SK-N-SH (cell line): ENCODE results near the gene SMIM11. TPM values are rescaled to one million over a fixed set of nuclear protein-coding genes. Genes with fewer than 3 reads are reported as not detected.

Experiments used
- CTCF ChIA-PET: fragments of 300-600, 350-600 bp; formaldehyde crosslinking; extraction: SDS; loops from one replicate; lab custom pipeline; 2021; lab: Yijun Ruan, JAX
- POLR2A ChIA-PET: fragments of 350-600 bp; sonication (Branson Sonifier 250); formaldehyde crosslinking; extraction: SDS; loops from one replicate; lab custom pipeline; 2020; ENCODE audit warnings: antibody characterized with exemption, inconsistent platforms; lab: Yijun Ruan, JAX
- DNase-seq: peaks from one replicate; pipeline ENCODE4 v3.0.0; 2012
- H2AFZ ChIP-seq: fragments of 200-600 bp; sonication (generic); 2 replicates; pipeline ENCODE4 v1.8.1; 2016; ENCODE audit warnings: antibody characterized with exemption, mild to moderate bottlenecking, low read depth
- H3F3A ChIP-seq: fragments of 200-600 bp; sonication (generic); replicated peaks from 2 replicates; pipeline ENCODE3; 2016; ENCODE audit warnings: antibody characterized with exemption, mild to moderate bottlenecking; ENCODE audit not compliant: insufficient read depth
- H3K27ac ChIP-seq, 2 experiments: fragments of 200-500 bp in 1 of 2; fragments of 200-600 bp in 1 of 2; sonication (Bioruptor generic) in 1 of 2; sonication (generic), shearing (Covaris generic) in 1 of 2; 2 replicates each; pipeline versions ENCODE4 v1.5.1 to v1.6.1; 2014 to 2016; ENCODE audit warnings: low read depth in 2 of 2, inconsistent platforms in 1 of 2, low read length in 1 of 2, mild to moderate bottlenecking in 1 of 2, mixed read lengths in 1 of 2
- H3K27me3 ChIP-seq: fragments of 200-600 bp; sonication (generic), shearing (Covaris generic); 2 replicates; pipeline ENCODE4 v1.6.1; 2016; ENCODE audit warnings: mixed run types; ENCODE audit not compliant: insufficient read depth
- H3K36me3 ChIP-seq, 2 experiments: fragments of 200-500 bp in 1 of 2; fragments of 200-600 bp in 1 of 2; sonication (Bioruptor generic) in 1 of 2; sonication (generic) in 1 of 2; replicated peaks in 1 of 2; 2 replicates each; pipeline versions ENCODE3 to v1.5.1; 2014 to 2016; ENCODE audit warnings: low read length in 1 of 2, mild to moderate bottlenecking in 1 of 2; ENCODE audit not compliant: insufficient read depth in 2 of 2, control insufficient read depth in 1 of 2
- H3K4me1 ChIP-seq, 2 experiments: fragments of 200-500 bp in 1 of 2; fragments of 200-600 bp in 1 of 2; sonication (Bioruptor generic) in 1 of 2; sonication (generic), shearing (Covaris generic) in 1 of 2; 2 replicates each; pipeline versions ENCODE4 v1.5.1 to v1.6.1; 2014 to 2016; ENCODE audit warnings: low read depth in 1 of 2, low read length in 1 of 2, mixed run types in 1 of 2; ENCODE audit not compliant: insufficient read depth in 2 of 2, control insufficient read depth in 1 of 2
- H3K4me2 ChIP-seq: fragments of 200-600 bp; sonication (generic), shearing (Covaris generic); 2 replicates; pipeline ENCODE4 v1.6.1; 2017; ENCODE audit warnings: mixed run types
- H3K4me3 ChIP-seq, 2 experiments: fragments of 200-500 bp in 1 of 2; fragments of 200-600 bp in 1 of 2; sonication (Bioruptor generic) in 1 of 2; sonication (generic), shearing (Covaris generic) in 1 of 2; 2 replicates each; pipeline versions ENCODE4 v1.5.1 to v1.8.1; 2014 to 2016; ENCODE audit warnings: low read depth in 2 of 2, inconsistent platforms in 1 of 2, low read length in 1 of 2, mild to moderate bottlenecking in 1 of 2, mixed read lengths in 1 of 2, moderate library complexity in 1 of 2
- H3K79me2 ChIP-seq: fragments of 200-600 bp; sonication (generic); 2 replicates; pipeline ENCODE4 v1.8.1; 2017; ENCODE audit warnings: mild to moderate bottlenecking; ENCODE audit not compliant: insufficient read depth
- H3K9ac ChIP-seq: fragments of 200-600 bp; sonication (generic); 2 replicates; pipeline ENCODE4 v1.6.1; 2017; ENCODE audit warnings: mixed run types
- H3K9me2 ChIP-seq: fragments of 200-600 bp; sonication (generic); 2 replicates; pipeline ENCODE4 v1.6.1; 2017; ENCODE audit warnings: mixed run types
- H3K9me3 ChIP-seq: fragments of 200-600 bp; sonication (generic); 2 replicates; pipeline ENCODE4 v1.6.1; 2017; ENCODE audit warnings: mixed run types, mild to moderate bottlenecking, moderate library complexity
- H4K20me1 ChIP-seq: fragments of 200-600 bp; sonication (generic); 2 replicates; pipeline ENCODE4 v1.6.1; 2017; ENCODE audit warnings: mild to moderate bottlenecking, mixed run types; ENCODE audit not compliant: insufficient read depth
- CHD2 ChIP-seq: fragments of 150-350 bp; IDR thresholded peaks from 2 replicates; pipeline ENCODE4 v1.6.1; 2018; ENCODE audit warnings: low read length; ENCODE audit not compliant: partially characterized antibody
- CTCF ChIP-seq: fragments of 200-600 bp; sonication (generic); IDR thresholded peaks from 2 replicates; pipeline ENCODE4 v1.6.1; 2017; ENCODE audit warnings: antibody characterized with exemption, mild to moderate bottlenecking, moderate library complexity
- ELF1 ChIP-seq: IDR thresholded peaks from 2 replicates; pipeline ENCODE4 v1.4.0; 2012
- EZH2phosphoT487 ChIP-seq: fragments of 200-600 bp; sonication (generic); IDR thresholded peaks from 2 replicates; pipeline ENCODE4 v1.6.1; 2017; ENCODE audit warnings: low read depth, mixed run types, mild to moderate bottlenecking, antibody characterized with exemption, moderate library complexity, borderline replicate concordance
- FOSL2 ChIP-seq: IDR thresholded peaks from 2 replicates; pipeline ENCODE4 v1.4.0; 2012; ENCODE audit warnings: low read depth, mild to moderate bottlenecking, moderate library complexity, borderline replicate concordance
- GABPA ChIP-seq: IDR thresholded peaks from 2 replicates; pipeline ENCODE4 v1.4.0; 2012; ENCODE audit warnings: low read depth, mild to moderate bottlenecking
- GATA2 ChIP-seq: sonication (generic); formaldehyde crosslinking; IDR thresholded peaks from 2 replicates; pipeline ENCODE4 v1.5.0; 2020; ENCODE audit warnings: mild to moderate bottlenecking, missing genetic modification reagents
- NFIC ChIP-seq: IDR thresholded peaks from 2 replicates; pipeline ENCODE4 v1.4.0; 2012; ENCODE audit warnings: borderline replicate concordance
- RFX5 ChIP-seq: IDR thresholded peaks from 2 replicates; pipeline ENCODE4 v1.6.1; 2012; ENCODE audit warnings: mild to moderate bottlenecking, improper control_type of control experiment, low read length
- SIN3A ChIP-seq: IDR thresholded peaks from 2 replicates; pipeline ENCODE4 v1.6.1; 2012; ENCODE audit warnings: low read depth, mild to moderate bottlenecking, low read length, moderate library complexity, borderline replicate concordance
- TAF1 ChIP-seq: IDR thresholded peaks from 2 replicates; pipeline ENCODE4 v1.6.1; 2012; ENCODE audit warnings: low read depth, mild to moderate bottlenecking, low read length, moderate library complexity, borderline replicate concordance
- TEAD4 ChIP-seq: IDR thresholded peaks from 2 replicates; pipeline ENCODE4 v1.4.0; 2012; ENCODE audit warnings: mild to moderate bottlenecking, borderline replicate concordance; ENCODE audit not compliant: insufficient read depth
- YY1 ChIP-seq: IDR thresholded peaks from 2 replicates; pipeline ENCODE4 v1.4.0; 2012; ENCODE audit warnings: low read depth, mild to moderate bottlenecking
- WGBS: methylation state at CpG from one replicate; pipeline ENCODE4 v1.1.6; 2017; ENCODE audit warnings: low lambda C conversion rate; 5-methylcytosine and 5-hydroxymethylcytosine counted together
- polyA plus RNA-seq, 3 experiments: library from polyadenylated mRNA; depleted of rRNA; stranded (reverse); fragments of >200 nt; gene quantifications; 2 replicates each; pipeline ENCODE4 v1.2.3, GENCODE V29; 2012
- TF ChIP-seq, protein P1 (sequence below): IDR thresholded peaks from 2 replicates; pipeline ENCODE4; 2012
- TF ChIP-seq, protein P2 (sequence below): IDR thresholded peaks from 2 replicates; pipeline ENCODE4 v1.4.0; 2012; ENCODE audit warnings: low read depth

Gene SMIM11
- polyA plus RNA-seq, 1 of the 3 experiments (the other 2 are of a cell fraction): 15.0 TPM

- TF ChIP-seq, protein P1, sequence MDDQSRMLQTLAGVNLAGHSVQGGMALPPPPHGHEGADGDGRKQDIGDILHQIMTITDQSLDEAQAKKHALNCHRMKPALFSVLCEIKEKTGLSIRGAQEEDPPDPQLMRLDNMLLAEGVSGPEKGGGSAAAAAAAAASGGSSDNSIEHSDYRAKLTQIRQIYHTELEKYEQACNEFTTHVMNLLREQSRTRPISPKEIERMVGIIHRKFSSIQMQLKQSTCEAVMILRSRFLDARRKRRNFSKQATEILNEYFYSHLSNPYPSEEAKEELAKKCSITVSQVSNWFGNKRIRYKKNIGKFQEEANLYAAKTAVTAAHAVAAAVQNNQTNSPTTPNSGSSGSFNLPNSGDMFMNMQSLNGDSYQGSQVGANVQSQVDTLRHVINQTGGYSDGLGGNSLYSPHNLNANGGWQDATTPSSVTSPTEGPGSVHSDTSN: no peak
Measured at GRCh38 chr21:34363733-34364132, 11.6 kb upstream of the SMIM11 start, which contains the start of gene KCNE2 (continued).

DNA sequence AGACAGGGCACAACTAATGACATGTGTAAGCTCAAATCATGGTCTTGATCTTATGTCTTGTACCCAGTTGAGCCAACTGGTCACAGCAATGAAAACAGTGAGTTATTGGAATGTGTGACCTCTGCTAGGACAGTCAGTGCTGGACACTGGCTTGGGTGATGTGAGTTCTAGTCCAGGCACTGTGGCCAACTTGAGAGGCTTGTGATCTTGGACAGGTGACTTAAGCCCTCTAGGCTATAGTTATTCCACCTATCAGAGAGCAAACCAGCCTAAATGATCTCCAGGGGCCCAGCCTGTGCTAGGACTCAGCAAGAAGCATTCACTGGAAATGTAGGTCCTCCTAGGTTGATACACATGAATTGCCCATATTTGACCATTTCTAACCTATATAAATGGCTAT is 10.4 kb upstream of the SMIM11 start:
- Histone ChIP-seq H3K9me3 (no peaks in the 10 kb centered on the region), H3F3A (no peaks in the 10 kb centered on the region), H3K79me2 (no peaks in the 10 kb centered on the region), H2AFZ (no peak overlapping the region), H3K9me2 (no peaks in the 10 kb centered on the region), H3K4me3 (no peak overlapping the region), H3K27me3 (peaks cover 5% of the 10 kb centered on the region; the same call in 1 of the 2 replicates), H4K20me1 (no peaks in the 10 kb centered on the region), H3K27ac (no peak overlapping the region), H3K4me2 (no peak overlapping the region), H3K4me1 (no peaks in the 10 kb centered on the region; a peak in 1 of 4 replicates), H3K36me3 (no peaks in the 10 kb centered on the region), H3K9ac (no peak overlapping the region)
- POLR2A ChIA-PET: no interaction called here
- DNase-seq: no peak
- TF ChIP-seq GATA2 (CRISPR knock-in tag): no peak
- no peak for TF ChIP-seq CTCF
- no peak for TF ChIP-seq ELF1
- TF ChIP-seq RFX5: no peak
- CTCF ChIA-PET: interaction anchor here (1.5 to 4.4 kb wide), 5 partner anchors 238 to 441 kb away, joined by 3 to 31 read pairs (median 15); no protein-coding TSS in a partner anchor

DNA sequence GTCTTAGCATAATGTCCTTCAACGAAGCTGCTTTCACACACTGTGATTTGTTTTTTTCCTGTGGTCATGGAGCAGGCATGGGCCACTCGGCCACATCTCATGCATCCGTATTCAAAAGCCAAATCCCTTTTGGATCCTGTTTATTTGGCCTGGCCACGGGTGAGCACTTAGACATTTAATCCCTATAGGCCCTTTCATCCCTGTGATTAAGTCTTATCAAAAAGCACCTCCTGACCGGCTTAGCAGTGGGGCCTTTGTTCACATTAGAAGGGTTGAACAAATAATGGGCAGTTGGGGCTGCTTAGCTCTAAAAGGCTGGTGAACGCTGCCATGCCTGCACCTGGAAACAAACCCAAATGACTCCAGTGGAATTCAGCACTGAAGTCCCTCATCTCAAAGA is 9.5 kb upstream of the SMIM11 start:
- 64% methylated on average over 6 of the region's 6 CpGs for WGBS
- H3K4me3 ChIP-seq: no peak overlapping the region
- H3K4me1 ChIP-seq: no peaks in the 10 kb centered on the region; a peak in 1 of 4 replicates
- no peaks in the 10 kb centered on the region for H4K20me1 ChIP-seq
- H3K9me2 ChIP-seq: no peaks in the 10 kb centered on the region
- no peaks in the 10 kb centered on the region for H3K79me2 ChIP-seq
- no peak for DNase-seq
- POLR2A ChIA-PET: no interaction called here
- CTCF ChIA-PET: interaction anchor here (1.5 to 4.4 kb wide), 5 partner anchors 15 to 442 kb away, joined by 3 to 25 read pairs (median 15); no protein-coding TSS in a partner anchor
- no peak overlapping the region for H3K27ac ChIP-seq
- TF ChIP-seq GABPA (no peak), CHD2 (no peak), CTCF (no peak), EZH2phosphoT487 (no peak), NFIC (no peak), YY1 (no peak), TEAD4 (no peak), SIN3A (no peak), TAF1 (no peak), FOSL2 (no peak)
- TF ChIP-seq, protein P1: no peak
- TF ChIP-seq, protein P2, sequence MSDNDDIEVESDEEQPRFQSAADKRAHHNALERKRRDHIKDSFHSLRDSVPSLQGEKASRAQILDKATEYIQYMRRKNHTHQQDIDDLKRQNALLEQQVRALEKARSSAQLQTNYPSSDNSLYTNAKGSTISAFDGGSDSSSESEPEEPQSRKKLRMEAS: no peak
- H3K4me2 ChIP-seq: no peak overlapping the region
- H2AFZ ChIP-seq: no peak overlapping the region
- H3K27me3 ChIP-seq: no peaks in the 10 kb centered on the region; the same call in 1 of the 2 replicates
- no peaks in the 10 kb centered on the region for H3F3A ChIP-seq
- H3K9ac ChIP-seq: no peak overlapping the region
- no peaks in the 10 kb centered on the region for H3K36me3 ChIP-seq
- no peaks in the 10 kb centered on the region for H3K9me3 ChIP-seq
